DMS53 treated with DMSO at 0.1 percent for 48 hours (cell line): ENCODE data around the gene UBE2A.

Experiments
- DNase-seq: peaks from one replicate; lab custom pipeline; 2025; ENCODE audit not compliant: unreplicated experiment; lab: John Stamatoyannopoulos, UW

UBE2A gene

GRCh38 chrX:119574394-119575266 lies at the start of gene UBE2A:
UBE2A (plus strand) TSS chrX:119574563; CDS start chrX:119574712, 149 bp downstream.
- DNase-seq: peak; percentile 52

- DNase-seq: no peak
These were observed 44.8 kb upstream of the UBE2A start for GRCh38 chrX:119529345-119530276.

- no peak for DNase-seq
These were observed 36.9 kb upstream of the UBE2A start for GRCh38 chrX:119537487-119537886.

- no peak for DNase-seq
These were observed 34.5 kb upstream of the UBE2A start for GRCh38 chrX:119539872-119540271.

GRCh38 chrX:119541188-119541587 lies 33.2 kb upstream of the UBE2A start:
- DNase-seq: peak; percentile 0

GRCh38 chrX:119549327-119550016 lies 24.9 kb upstream of the UBE2A start:
- DNase-seq: no peak

- DNase-seq: no peak
These were observed 21.9 kb upstream of the UBE2A start for GRCh38 chrX:119552508-119552907.

GRCh38 chrX:119565107-119565663 lies 9.2 kb upstream of the UBE2A start, which contains the start of gene STEEP1:
STEEP1 (minus strand) TSS chrX:119565409; CDS start chrX:119565355, 54 bp downstream.
- peak; percentile 84 for DNase-seq

GRCh38 chrX:119570351-119570835 lies 4.0 kb upstream of the UBE2A start:
- DNase-seq: no peak

- DNase-seq: no peak
These were observed 1.1 kb upstream of the UBE2A start for GRCh38 chrX:119573222-119573621.

- DNase-seq: no peak
These were observed 446 bp upstream of the UBE2A start for GRCh38 chrX:119573840-119574393.

- no peak for DNase-seq
These were observed 5.1 kb downstream of the UBE2A start for GRCh38 chrX:119579414-119579813.

GRCh38 chrX:119583431-119584059 lies 9.2 kb downstream of the UBE2A start:
- DNase-seq: no peak

- DNase-seq: no peak
These were observed 15.4 kb downstream of the UBE2A start for GRCh38 chrX:119589810-119590209.

- DNase-seq: no peak
These were observed 28.4 kb downstream of the UBE2A start for GRCh38 chrX:119602701-119603255.

- no peak for DNase-seq
These were observed 30.6 kb downstream of the UBE2A start for GRCh38 chrX:119604766-119605463.

GRCh38 chrX:119605464-119606279 lies 31.3 kb downstream of the UBE2A start:
- DNase-seq: peak; percentile 5
